Left forelimb (tissue), 1 donor: Measurements from ENCODE around the gene SHPK.

Experiments used
- DNase-seq: peaks from one replicate; pipeline ENCODE4 v3.0.0-alpha.2; 2018; ENCODE audit warnings: low spot score

SHPK gene, protein sequence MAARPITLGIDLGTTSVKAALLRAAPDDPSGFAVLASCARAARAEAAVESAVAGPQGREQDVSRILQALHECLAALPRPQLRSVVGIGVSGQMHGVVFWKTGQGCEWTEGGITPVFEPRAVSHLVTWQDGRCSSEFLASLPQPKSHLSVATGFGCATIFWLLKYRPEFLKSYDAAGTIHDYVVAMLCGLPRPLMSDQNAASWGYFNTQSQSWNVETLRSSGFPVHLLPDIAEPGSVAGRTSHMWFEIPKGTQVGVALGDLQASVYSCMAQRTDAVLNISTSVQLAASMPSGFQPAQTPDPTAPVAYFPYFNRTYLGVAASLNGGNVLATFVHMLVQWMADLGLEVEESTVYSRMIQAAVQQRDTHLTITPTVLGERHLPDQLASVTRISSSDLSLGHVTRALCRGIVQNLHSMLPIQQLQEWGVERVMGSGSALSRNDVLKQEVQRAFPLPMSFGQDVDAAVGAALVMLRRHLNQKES

DNA sequence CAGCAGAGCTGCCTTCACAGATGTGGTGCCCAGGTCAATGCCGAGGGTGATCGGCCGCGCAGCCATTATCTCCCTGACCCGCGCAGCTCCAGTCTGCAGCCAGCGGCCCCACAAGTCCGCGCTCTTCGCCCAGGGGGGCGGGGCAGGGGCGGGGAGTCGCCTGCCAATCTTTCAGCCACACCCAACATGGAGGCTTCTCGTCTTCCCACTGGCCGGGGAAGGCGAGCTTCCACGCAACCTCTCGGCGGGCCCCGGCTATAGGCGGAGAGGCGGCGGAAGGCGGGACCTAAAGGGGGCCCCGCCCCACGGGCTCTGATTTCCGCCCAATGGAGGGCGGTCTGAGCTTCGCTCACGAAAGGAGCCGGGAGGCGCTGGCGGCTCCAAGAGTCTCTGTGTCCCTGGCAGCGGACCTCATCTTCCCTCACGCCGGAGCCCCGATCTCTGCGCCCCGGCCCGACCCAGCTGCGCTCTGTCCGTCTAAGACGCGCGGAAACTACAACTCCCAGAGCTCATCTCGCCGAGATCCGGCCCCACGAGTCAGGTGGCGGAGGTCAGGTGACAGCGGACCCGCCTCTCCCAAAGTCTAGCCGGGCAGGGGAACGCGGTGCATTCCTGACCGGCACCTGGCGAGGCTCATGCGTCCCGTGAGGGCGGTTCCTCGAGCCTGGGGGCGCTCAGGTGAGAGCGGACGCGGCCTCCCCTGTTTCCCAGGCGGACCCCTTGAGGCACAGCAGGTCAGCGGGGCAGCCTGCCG lies at the start of gene SHPK, which contains the start of gene CTNS:
Gene SHPK (minus strand): TSS at position 97 of the 754 bp plus-strand sequence. CDS start 31 bp downstream, at position 66.
Gene CTNS (plus strand): TSS at position 607 of the 754 bp plus-strand sequence. CDS start 3,447 bp downstream, outside the sequence.
- peak; percentile 96 for DNase-seq

DNA sequence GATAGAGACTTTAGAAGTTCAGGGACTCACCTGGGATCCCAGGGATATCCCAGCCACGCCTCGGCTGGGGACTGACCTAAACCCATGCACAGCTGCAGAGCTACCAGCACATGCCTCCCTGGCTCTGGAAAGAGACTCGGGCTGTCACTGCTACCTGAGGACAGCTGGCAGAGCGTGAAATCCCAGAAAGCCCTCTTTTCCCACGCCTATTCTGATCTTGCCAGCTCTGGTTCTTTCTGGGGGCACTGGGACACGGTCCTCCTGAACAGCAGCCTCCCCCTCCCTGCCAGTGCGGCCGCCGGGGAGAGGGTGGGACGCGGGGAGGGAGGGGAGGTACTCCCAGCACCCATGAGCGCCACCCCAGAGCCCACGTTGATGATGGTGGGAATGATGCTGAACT lies 49.1 kb upstream of the SHPK start:
- no peak for DNase-seq

DNA sequence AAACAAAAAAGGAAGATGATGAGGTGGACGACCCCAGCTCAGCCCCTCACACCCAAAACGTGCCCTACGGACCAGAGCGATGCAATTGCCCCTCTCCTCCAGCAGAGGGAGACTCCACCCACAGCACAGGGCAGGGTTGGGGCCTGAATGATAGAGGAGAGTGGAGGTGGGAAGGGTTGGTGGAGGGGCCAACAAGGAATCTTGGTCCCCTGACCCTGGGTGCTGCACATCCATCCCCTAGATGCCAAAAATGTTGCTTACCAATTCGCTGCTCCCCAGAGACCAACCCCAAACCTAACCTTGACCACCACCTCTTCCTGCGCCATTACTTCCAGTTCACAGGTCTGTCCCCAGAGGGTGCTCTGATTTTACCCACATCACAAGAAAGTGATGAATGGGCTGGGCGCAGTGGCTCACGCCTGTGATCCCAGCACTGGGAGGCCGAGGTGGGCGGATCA lies 47.0 kb upstream of the SHPK start:
- DNase-seq = no peak

DNA sequence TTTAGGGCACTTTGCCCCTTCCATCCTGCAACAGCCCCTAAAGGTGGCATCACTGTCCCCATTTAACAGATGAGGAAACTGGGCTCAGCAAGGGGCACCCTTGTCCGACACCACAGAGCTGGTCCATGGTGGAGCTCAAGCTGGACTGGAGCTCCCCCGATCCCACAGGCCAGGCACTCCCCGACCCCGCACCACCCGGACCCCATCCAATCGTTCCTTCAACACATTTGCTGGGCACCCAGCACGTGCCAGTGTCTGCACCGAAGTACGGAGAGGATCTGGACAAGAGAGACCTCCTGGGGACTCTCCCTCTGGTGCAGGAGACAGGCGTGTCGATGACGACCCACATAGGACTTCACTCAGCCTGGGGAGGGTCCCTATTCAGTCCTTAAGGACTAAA lies 46.0 kb upstream of the SHPK start:
- no peak for DNase-seq

DNA sequence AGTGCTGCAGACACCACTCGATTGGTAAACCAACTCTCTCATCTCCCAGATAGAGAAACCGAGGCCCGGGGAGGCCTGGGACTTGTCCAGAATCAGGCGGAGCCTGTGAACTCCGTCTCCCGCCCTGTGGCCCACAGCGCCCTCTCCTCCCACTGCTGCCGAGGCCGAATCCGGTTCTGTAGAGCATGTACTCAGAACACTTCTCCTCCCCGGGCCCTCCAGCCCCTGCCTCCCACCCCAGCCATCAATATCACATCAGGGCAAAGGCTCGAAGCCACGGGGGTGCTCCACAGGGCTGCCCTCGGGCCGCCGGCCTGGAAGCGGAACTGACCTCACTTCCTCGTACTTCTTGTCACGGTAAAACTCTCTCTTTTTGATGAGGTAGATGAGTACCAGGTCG lies 45.5 kb upstream of the SHPK start:
- DNase-seq = no peak

DNA sequence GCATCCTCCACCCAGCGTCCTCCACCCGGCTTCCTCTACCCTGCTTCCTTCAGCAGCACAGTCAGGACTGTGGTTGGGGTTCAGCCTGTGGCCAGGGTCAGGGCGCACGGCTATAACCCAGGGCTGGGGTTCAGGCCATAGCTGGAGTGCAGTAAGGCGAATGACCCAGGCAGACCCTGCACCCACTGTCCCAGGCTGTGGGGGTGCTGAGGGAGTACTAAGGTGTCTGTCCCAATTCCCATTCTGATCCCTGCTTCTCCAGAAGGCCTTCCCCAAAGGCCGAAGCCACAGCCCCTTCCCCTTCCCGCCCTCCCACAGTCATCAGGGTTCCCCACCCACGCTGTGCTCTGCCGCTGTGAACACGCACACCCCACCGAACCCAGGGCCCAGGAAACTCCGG lies 45.0 kb upstream of the SHPK start:
- peak; percentile 61 for DNase-seq

DNA sequence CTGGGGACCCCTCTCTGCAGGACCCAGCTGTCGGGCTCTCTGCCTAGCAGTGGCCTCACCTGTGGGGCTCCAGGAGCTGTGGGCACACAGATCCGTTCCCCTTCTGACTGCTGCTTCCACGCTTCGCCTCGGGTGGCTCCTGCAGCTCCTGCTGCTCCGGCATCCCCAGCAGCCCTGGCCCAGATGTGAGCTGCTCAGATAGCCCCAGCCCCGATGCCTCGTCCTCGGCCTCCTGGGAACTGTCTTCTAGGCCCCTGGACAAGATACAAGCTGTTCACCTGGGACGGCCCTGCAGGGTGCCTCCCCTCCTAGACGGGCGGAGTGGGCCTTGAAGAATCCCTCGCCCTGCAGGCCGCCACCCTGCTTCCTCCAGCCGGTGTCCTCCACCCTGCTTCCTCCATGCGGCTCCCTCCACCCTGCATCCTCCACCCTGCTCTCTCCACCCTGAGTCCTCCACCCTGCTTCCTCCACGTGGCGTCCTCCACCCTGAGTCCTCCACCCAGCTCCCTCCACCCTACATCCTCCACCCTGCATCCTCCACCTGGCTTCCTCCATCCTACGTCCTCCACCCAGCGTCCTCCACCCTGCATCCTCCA lies 43.6 kb upstream of the SHPK start:
- DNase-seq = no peak

DNA sequence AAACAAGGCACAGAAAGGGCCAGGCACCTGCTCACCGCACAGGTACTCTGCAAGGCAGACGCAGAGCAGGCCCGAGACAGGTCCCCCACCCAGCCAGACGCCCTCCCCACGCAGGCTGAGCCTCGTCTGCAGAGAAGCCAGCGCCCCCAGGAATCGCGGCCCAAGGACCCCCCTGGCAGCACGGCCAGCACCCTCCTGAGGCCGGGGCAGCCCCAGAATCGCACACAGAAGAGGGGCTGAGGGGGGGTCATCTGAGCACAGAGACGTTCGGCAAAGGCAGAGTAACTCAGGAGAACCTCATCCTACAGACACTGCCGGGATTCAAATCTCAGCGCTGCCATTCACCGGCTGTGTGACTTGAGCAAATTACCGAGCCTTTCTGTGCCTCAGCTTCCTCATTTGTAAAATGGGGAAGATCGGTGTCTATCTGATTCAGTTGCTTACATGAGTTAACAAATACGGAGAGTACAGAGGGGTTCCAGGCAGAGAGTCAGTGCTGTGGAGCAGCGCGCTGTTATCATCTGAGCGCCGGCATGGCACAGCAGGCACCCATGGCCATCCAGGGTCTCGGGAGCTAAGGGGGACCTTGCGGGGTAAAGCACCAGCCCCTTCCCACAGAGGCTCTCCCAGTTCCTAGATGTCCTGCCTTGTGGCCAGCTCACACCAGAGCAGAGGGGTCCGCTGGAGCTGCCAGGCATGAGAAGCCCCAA lies 42.9 kb upstream of the SHPK start:
- DNase-seq = no peak

DNA sequence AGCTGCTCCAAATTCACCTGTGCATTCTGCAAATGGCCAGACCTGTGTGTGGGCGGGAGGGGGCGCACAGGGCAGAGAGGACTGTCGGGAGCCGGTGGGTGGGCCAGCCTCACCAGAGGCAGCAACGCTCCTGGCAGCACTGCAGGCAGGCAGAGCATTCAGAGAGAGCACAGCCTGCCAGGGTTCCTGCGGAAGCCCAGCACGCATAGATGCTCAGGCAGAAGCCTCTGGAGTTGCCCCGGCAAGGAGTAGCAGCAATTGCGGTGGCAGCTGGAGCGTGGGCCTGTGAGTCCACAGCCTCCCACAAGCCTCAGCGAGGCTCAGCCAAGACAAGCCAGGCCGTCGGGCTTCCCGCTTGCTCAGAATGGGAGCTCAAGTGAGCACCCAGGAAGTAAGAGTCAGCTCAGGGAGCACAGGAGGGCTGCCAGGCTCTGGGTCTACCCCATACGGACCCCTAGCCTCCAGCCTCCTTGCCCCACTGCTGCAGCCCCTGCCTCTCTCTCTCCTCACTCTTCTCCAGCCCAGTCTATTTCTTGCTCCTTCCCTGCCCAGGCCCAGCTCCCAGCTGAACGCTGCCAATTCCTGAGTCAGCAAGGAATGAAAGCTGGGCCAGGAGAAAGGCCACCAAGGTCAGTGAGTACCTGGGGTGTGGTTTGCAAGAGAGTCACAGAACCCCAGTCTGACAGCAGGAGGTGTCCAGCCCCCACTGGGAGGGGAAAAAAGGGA lies 42.2 kb upstream of the SHPK start:
- DNase-seq = no peak

DNA sequence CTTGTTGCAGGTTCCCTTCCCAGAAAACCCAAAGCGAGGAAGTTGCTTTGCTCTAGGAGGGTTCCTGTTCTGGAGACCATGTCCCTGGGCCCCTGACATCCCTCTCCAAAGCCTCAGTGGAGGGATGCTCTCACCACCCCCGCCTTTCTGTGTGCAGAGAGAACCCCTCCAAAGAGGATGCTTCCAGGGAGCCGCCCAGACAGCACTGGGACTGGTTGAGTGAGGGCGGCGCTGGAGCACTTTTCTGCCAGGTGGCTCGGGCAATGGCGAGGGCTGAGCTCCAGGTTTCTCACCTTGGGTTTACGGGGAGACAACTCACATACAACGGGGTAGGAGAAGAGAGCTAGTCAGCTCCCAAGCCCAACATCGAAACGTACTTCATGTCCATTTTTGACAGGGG lies 39.8 kb upstream of the SHPK start:
- no peak for DNase-seq

DNA sequence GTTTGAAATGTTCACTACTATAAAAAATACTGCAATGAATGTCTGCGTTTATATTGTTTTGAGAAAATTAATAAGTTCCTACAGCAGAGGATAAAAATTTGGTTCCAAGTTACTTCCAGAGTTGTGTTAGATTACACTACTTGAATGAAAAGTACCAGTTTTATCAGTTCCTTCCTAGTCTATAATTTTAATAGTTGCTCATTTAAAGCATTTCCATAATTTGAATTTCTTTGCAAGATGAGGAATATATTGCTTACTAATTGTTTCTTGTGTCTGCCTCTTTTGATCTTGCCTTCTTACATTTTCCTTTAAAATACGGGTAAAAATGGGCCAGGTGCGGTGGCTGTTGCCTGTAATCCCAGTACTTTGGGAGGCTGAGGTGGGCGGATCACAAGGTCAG lies 36.5 kb upstream of the SHPK start:
- no peak for DNase-seq

DNA sequence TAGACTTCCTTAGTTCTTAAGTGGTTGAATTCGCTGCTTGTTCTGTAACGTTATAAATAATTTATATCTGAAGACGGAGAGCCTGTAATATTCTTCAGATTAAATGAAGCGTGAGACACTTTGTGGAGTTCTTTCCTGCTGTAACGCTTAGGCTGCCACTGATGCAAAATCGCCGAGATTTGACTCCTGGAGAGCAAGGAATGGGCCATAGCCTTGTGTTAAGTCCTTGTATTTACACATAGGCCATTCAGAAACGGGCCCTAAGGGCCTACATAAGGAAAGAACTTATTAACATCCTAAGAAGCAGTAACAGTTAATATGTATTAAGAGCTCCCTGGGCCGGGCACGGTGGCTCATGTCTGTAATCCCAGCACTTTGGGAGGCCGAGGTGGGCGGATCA lies 33.5 kb upstream of the SHPK start:
- DNase-seq = no peak

DNA sequence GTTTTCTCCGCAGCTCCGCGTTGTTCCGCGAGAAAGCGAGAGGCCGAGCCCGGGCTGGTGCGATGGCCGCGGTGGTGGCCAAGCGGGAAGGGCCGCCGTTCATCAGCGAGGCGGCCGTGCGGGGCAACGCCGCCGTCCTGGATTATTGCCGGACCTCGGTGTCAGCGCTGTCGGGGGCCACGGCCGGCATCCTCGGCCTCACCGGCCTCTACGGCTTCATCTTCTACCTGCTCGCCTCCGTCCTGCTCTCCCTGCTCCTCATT lies 33.0 kb upstream of the SHPK start:
- no peak for DNase-seq

DNA sequence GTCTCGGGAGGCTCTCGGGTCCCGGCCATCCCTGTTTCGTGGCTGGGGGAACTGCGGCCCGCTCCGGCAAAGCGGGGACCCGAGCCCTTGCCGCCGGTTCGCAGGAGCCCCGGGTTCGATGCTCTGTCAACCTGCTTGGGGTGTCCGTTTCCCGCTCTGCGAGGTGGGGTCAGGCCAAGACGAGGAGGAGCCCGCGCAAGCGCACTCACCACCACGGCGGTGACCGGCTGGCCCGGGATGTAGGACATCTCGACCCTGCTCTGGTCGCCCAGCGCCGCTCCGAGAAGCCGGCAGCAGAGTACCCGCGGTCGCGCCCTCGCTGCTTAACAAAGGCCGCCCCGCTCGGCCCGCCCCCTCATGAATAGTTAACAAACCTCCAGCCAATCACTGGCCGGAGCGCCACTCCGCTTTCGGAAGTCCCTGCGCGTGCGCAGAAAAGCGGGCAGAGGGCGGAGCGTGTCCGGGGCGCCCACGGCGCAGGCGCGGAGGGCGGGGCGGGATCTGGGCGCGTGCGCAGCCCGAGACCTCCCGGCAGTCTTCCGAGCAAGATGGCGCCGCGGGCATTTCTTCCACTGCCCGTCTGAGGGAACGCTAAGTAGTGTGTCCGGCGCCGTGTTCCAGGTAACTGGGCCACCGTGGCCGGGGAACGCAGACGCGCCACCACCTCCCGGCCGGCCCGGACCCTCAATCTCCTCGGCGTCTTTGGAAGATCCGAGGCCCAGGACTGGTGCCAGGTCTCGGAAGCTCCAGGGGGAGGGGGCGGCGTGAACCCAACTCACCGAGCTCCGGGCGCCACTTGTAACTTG lies 32.4 kb upstream of the SHPK start, which contains the start of the genes EMC6 and TAX1BP3:
Gene EMC6 (plus strand): TSS at position 534 of the 806 bp plus-strand sequence. CDS start 335 bp downstream, outside the sequence.
Gene TAX1BP3 (minus strand): TSS at position 300 of the 806 bp plus-strand sequence. CDS start 52 bp downstream, at position 248.
- peak; percentile 100 for DNase-seq

DNA sequence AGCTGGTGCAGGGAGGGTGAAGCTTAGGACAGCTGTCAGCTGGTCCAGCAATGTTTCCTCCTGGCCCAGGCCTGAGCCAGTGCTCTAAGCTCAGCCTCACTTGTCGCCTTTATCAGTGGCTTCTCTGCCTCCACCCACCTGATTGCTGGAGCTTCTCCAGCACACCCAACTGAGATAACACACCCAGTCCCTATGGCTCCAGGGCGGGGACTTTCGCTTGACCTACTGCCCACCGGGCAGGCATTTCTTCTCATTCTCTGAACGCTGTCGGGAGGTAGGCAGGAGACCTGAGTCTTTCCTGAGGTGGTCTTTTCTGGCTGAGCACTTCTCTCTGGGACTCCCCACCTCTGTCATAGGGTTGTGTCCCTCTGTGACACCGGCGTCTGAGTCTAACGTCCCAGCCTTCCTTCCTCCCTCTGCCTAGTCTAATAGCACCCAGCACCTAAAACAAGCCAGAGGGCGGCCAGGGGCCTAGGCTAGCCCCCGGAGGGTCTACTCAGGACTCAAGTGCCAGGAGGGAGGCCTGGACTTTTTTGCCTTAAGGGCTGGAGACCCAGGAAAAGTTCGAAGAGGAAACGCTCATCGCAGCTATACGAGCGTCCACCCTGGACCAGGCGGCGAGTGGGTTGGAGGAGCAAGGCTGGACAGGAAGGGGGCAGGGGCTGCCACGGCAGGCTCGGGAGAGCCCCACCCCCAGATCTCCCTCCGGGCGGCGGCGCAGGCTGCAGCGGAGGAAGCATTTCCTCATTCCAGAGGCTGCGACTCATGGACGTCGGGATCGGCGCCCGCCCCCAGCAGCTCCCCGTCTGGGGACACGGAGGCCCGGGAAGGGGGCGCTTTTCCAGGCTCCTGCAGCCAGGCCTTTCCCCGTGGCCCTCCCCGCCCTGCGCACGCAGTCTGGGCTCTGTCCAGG lies 31.6 kb upstream of the SHPK start:
- peak; percentile 96 for DNase-seq

DNA sequence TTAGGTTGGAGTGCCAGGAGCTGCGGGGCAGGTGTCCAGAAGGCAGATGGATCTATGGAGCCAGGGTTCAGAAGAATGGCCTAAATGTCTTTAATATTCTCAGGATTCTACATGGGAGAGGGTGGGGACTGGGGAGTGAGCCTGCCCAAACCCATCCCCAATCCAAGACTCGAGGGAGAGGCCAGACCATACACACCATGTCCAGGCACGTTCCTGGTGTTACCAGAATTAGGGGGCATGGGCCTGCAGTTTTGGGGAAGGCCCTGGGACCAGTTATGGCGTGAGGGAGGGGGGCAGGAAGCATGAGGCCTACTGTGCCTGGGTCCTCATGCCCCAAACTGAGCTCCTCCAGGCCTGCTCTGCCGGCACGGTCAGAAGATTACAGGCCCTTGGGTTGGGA lies 30.5 kb upstream of the SHPK start:
- DNase-seq = no peak

DNA sequence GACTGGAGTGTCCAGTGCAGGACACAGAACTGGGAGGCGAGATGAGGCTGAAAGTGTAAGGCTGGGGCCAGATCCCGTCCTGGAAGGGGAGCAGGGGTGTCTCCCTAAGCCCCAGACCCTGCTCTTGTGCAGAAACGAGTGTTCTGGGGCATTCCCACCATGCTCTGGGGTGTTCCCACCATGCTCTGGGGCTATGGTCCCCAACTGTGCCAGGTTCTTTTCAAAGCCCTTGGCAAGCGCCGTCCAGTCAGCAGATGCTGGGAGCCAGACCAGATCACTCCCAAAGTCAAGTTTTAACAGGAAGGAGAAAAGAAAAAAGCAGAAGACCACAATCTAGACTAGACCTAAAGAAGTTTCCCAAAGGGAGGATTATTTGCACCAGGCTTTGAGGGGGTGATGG lies 29.8 kb upstream of the SHPK start:
- no peak for DNase-seq

DNA sequence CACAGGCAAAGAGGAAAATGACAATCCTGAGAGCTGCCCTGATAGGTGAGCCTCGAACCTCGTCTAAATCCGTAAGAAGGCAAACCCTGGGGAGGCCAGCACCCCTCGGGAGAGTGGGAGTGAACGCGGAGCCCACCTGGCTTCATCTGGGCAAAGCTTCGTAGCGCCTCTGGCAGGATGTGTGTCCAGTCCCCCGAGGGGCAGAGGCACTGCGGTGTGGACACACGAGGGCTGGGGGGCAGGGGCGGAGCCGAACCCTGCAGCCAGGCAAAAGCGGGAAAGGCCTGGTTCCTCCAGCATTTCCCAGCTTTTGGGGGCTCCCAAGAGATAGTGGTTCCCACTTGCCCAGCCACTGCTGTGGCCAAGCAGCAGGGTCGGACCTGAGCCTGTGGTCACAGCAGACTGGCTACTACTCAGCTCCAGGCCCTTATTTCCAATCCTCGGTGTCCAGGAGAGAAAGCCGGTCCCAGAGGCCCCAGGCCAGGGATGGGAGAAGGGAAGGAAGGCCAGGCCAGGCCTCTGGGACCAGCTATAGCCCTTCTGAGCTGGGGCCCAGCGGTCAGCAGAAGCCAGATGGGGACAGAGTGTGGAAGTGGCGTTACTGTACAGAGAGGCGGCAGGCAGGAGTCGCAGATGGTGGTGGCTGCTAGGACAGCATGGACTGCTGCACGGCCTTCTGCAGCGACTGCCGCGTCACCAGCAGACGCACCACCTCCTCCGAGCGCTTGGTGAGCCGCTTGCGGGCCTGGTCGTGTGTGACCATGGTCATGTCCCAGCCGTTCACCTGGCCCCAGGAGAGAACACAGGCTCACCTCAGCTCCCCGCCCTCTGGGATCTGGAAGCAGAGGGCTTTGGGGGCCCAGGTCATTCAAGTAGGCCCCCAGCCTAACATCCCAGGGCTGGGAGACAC lies 27.3 kb upstream of the SHPK start:
- no peak for DNase-seq
